GM18951 (cell line): ENCODE results near the gene FKBP8.
"Not testable (repeated sequence)": the region's sequence is repeated elsewhere in the genome, so short reads cannot be mapped to it uniquely, and the experiment has no call there.

Source experiments
- POLR2A ChIP-seq: IDR thresholded peaks from 4 replicates; pipeline ENCODE4 v1.6.1; 2011; ENCODE audit warnings: mild to moderate bottlenecking; ENCODE audit not compliant: insufficient read length, insufficient read depth; ENCODE audit errors: extremely low read depth
- in situ Hi-C: fragments of 300-500 bp; cut with MboI; formaldehyde crosslinking; loops from one replicate; pipeline ENCODE4 v1.12.0; 2022; ENCODE audit warnings: low sequenced_read_pairs, mixed read lengths, inconsistent platforms; ENCODE audit not compliant: unreplicated experiment

FKBP8 gene

GRCh38 chr19:18541992-18542940 lies 1.1 kb downstream of the FKBP8 start:
- in situ Hi-C loops, result no loop called here
- TF ChIP-seq POLR2A, result no peak

GRCh38 chr19:18541258-18541991 lies 1.9 kb downstream of the FKBP8 start:
- no peak for TF ChIP-seq POLR2A
- in situ Hi-C loops, result no loop called here

GRCh38 chr19:18540200-18540599 lies 3.2 kb downstream of the FKBP8 start:
- in situ Hi-C loops, result not testable (repeated sequence)

- in situ Hi-C loops, result no loop called here
Observed at GRCh38 chr19:18539372-18539771, 4.0 kb downstream of the FKBP8 start.

GRCh38 chr19:18538115-18538514 lies 5.3 kb downstream of the FKBP8 start:
- TF ChIP-seq POLR2A, result no peak
- in situ Hi-C loops, result no loop called here

More at GRCh38 chr19:18539372-18539771, 4.0 kb downstream of the FKBP8 start:
- no peak for TF ChIP-seq POLR2A

GRCh38 chr19:18537431-18537830 lies 5.9 kb downstream of the FKBP8 start:
- in situ Hi-C loops, result no loop called here
- TF ChIP-seq POLR2A, result no peak

GRCh38 chr19:18536475-18536874 lies 6.9 kb downstream of the FKBP8 start:
- TF ChIP-seq POLR2A, result no peak
- in situ Hi-C loops, result no loop called here

GRCh38 chr19:18533058-18533457 lies 10.3 kb downstream of the FKBP8 start:
- TF ChIP-seq POLR2A, result no peak
- in situ Hi-C loops, result no loop called here

- in situ Hi-C loops, result no loop called here
Observed at GRCh38 chr19:18532168-18532890, 11.0 kb downstream of the FKBP8 start.

GRCh38 chr19:18531485-18531884 lies 11.9 kb downstream of the FKBP8 start:
- in situ Hi-C loops, result no loop called here
- TF ChIP-seq POLR2A, result no peak

More at GRCh38 chr19:18532168-18532890, 11.0 kb downstream of the FKBP8 start:
- no peak for TF ChIP-seq POLR2A

GRCh38 chr19:18529782-18530181 lies 13.6 kb downstream of the FKBP8 start:
- no peak for TF ChIP-seq POLR2A

GRCh38 chr19:18526316-18526715 lies 17.1 kb downstream of the FKBP8 start:
- in situ Hi-C loops, result no loop called here
- TF ChIP-seq POLR2A, result no peak

More at GRCh38 chr19:18529782-18530181, 13.6 kb downstream of the FKBP8 start:
- in situ Hi-C loops, result no loop called here

GRCh38 chr19:18523841-18524240 lies 19.5 kb downstream of the FKBP8 start:
- in situ Hi-C loops, result no loop called here
- TF ChIP-seq POLR2A, result no peak

GRCh38 chr19:18522862-18523440 lies 20.4 kb downstream of the FKBP8 start:
- in situ Hi-C loops, result not testable (repeated sequence)
